ENCODE measurements around the gene DDX42.
A peak's percentile ranks its signal among the peaks of the same experiment; 100 is the strongest.
"Not testable (repeated sequence)": the region's sequence is repeated elsewhere in the genome, so short reads cannot be mapped to it uniquely, and the experiment has no call there.

The DDX42 gene

GRCh38 chr17:63840591-63841349, 66.8 kb downstream of the DDX42 start:
- DNase-seq (ENCODE audit: low read depth) = no peak

GRCh38 chr17:63841350-63842172, 67.6 kb downstream of the DDX42 start:
- DNase-seq (ENCODE audit: low read depth) = peak; percentile 54

- DNase-seq (ENCODE audit: low read depth) = no peak
Observed at GRCh38 chr17:63842173-63842539, 68.2 kb downstream of the DDX42 start.

GRCh38 chr17:63842540-63843386, 68.8 kb downstream of the DDX42 start, which contains the start of gene SMARCD2:
SMARCD2 (minus strand) TSS chr17:63842685; CDS start chr17:63842674, 11 bp downstream.
- DNase-seq (ENCODE audit: low read depth) = peak; percentile 100

- DNase-seq (ENCODE audit: low read depth) = peak; percentile 55
Observed at GRCh38 chr17:63843387-63843888, 69.5 kb downstream of the DDX42 start.

GRCh38 chr17:63843910-63844677, 70.1 kb downstream of the DDX42 start:
- DNase-seq (ENCODE audit: low read depth) = no peak

GRCh38 chr17:63845509-63845908, 71.5 kb downstream of the DDX42 start:
- no peak for DNase-seq (ENCODE audit: low read depth)

GRCh38 chr17:63847525-63848249, 73.7 kb downstream of the DDX42 start:
- no peak for DNase-seq (ENCODE audit: low read depth)

GRCh38 chr17:63848834-63849689, 75.1 kb downstream of the DDX42 start:
- peak; percentile 85 for DNase-seq (ENCODE audit: low read depth)

GRCh38 chr17:63850401-63850800, 76.4 kb downstream of the DDX42 start:
- no peak for DNase-seq (ENCODE audit: low read depth)

- no peak for DNase-seq (ENCODE audit: low read depth)
Observed at GRCh38 chr17:63853260-63853659, 79.3 kb downstream of the DDX42 start.

- DNase-seq (ENCODE audit: low read depth) = no peak
Observed at GRCh38 chr17:63854709-63855108, 80.7 kb downstream of the DDX42 start.

GRCh38 chr17:63855185-63855584, 81.2 kb downstream of the DDX42 start:
- no peak for DNase-seq (ENCODE audit: low read depth)

- DNase-seq (ENCODE audit: low read depth) = not testable (repeated sequence)
Observed at GRCh38 chr17:63856425-63856824, 82.5 kb downstream of the DDX42 start.

- no peak for DNase-seq (ENCODE audit: low read depth)
Observed at GRCh38 chr17:63859257-63859656, 85.3 kb downstream of the DDX42 start.

- DNase-seq (ENCODE audit: low read depth) = not testable (repeated sequence)
Observed at GRCh38 chr17:63866625-63867024, 92.7 kb downstream of the DDX42 start.

All from iris pigment epithelial cell (primary cell).